ENCODE results near the gene PARP16. TPM values are rescaled to one million over a fixed set of nuclear protein-coding genes. Genes with fewer than 3 reads are reported as not detected.

PARP16 gene
- total RNA-seq, 1 donor from 2014 or later: 11.7 TPM

Other genes with a start within 250 kb of the PARP16 start
- not detected in 2 replicates for gene SLC51B, start 241.5 kb downstream of the PARP16 start, total RNA-seq
- gene RASL12, start 218.9 kb downstream of the PARP16 start, total RNA-seq: not detected in 2 replicates
- not detected in 2 replicates for gene KBTBD13, start 210.1 kb downstream of the PARP16 start, total RNA-seq
- gene UBAP1L, start 171.7 kb downstream of the PARP16 start, total RNA-seq: 6.3 and 6.6 TPM in 2 replicates
- gene PDCD7, start 153.1 kb downstream of the PARP16 start, total RNA-seq: 59.9 and 60.1 TPM in 2 replicates
- 62.8 and 63.5 TPM in 2 replicates for gene CLPX, start 101.5 kb downstream of the PARP16 start, total RNA-seq
- 0.02 TPM in 2 replicates for gene CILP, start 75.4 kb downstream of the PARP16 start, total RNA-seq
- not detected in 2 replicates for gene RNU5A-1, start 9.2 kb upstream of the PARP16 start, total RNA-seq
- gene RNU5B-1, start 17.8 kb upstream of the PARP16 start, total RNA-seq: not detected in 2 replicates
- gene IGDCC3, start 91.1 kb upstream of the PARP16 start, total RNA-seq: not detected in 2 replicates
- gene IGDCC4, start 136.1 kb upstream of the PARP16 start, total RNA-seq: 0.19 and 0.26 TPM in 2 replicates
- 31.4 and 36.0 TPM in 2 replicates for gene DPP8, start 230.8 kb upstream of the PARP16 start, total RNA-seq
- 39.4 and 45.1 TPM in 2 replicates for gene HACD3, start 243.6 kb upstream of the PARP16 start, total RNA-seq

All from activated CD4-positive, alpha-beta T cell treated with anti-CD3 and anti-CD28 coated beads, Interleukin-2, amount 10 ng/mL, durations not matched to agents 24 days and 14 days (primary cell).